NCI-H1092 (cell line): Measurements from ENCODE around the gene SIK3.
"Not testable (repeated sequence)": the region's sequence is repeated elsewhere in the genome, so short reads cannot be mapped to it uniquely, and the experiment has no call there.

Experiments used
- DNase-seq: peaks from one replicate; lab custom pipeline; 2025; lab: John Stamatoyannopoulos, UW

The SIK3 gene

DNA sequence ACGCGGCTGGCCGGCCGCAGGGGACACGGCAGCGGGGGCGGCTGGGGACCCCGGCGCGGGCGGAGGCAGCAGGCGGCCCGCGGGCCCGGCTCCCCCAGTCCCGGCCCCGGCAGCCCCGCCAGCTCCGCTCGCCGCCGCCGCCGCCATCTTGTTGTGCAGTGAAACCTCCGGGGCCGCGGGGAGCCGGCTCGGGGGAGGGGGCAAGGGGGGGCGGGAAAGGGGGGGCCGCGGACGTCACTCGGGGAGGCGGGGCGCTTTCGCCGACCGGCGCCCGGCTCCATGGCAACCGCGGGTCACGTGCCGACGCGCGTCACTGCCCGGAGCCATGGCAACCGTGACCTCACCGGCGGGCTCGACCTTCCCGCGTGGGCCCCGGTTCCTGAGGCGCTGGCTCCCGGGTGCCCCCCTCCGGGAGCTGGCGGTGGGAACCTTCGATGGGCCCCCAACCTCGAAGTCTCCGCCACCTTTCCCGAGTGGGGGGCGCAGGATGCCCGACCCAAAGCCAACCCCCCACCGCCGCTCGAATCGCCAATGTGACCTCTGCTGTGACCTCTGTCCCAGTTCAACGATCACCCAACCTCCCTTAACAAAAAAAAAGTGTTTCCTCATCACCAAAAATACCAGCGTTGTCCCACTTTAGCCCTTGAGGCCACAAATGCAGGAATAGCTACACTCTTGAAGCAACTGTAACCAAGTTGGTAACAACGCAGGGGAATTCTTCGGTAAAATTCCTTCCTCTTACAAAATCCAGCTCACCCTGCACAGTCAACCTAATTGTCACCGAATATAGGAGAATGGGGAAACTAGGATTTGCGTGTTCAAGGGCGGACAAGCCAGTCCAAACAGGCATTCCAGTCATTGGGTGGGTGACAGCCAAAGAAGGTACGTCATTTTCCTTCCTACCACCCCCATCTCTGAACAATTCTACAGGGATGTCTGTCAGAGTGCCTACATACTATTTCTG, at the start of gene SIK3:
Gene SIK3, minus strand, starts transcription at position 160 of the 964 bp plus-strand sequence. Its CDS starts 13 bp downstream, at position 147.
- DNase-seq, result peak; percentile 95

GRCh38 chr11:117146521-117146920, 48.3 kb upstream of the SIK3 start:
- DNase-seq, result no peak

- no peak for DNase-seq
These were observed 47.1 kb upstream of the SIK3 start for GRCh38 chr11:117145393-117145761.

DNA sequence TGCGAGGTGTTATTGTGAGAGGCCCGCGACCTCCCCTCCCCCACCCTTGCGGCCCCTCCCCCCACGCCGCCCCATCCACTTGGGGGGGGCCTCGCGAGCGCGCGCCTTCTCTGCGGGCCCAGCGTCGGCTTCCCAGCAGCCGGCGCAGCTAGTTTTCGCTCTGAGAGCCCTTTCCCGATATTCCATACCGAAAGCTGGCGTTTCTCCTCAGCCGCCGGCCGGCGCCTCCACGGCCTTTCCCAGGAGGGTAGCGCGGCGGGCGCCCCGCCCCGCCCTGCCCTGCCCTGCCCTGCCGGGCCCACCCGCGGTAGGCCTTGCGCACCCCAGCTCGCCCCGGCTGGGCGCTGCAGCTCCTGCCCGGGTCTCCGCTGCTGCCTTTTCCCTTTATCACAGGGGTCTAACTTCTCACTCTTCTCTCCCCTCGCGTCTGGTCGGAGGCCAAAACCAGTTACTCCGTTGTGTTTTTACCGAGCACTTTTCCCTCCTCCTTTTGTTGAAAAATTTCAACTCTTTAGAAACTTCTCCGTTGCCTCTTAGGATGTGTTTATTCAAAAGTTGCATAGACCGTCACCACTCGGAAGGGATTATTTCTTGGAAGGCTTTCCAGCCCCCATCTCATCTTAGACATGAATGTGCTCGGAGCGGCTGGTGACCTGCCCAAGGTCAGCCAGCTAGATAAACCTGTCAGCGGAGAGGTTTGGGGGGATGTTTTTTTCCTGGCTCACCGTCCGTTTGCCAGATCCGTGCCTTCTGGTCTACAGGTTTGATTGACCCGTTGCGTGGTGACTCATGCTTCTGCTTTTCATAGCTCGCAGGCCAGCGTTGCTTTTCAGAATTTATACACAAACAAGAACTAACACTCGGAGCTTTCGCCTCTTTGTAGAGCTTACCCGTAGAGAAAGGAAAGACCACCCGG, 46.5 kb upstream of the SIK3 start:
- DNase-seq, result no peak

- peak; percentile 94 for DNase-seq
These were observed 45.7 kb upstream of the SIK3 start, which contains the start of gene PAFAH1B2 for GRCh38 chr11:117143871-117144476. Gene PAFAH1B2, plus strand, starts transcription at chr11:117144287. Its CDS starts 8,161 bp downstream, at chr11:117152448.

- DNase-seq, result peak; percentile 57
These were observed 45.2 kb upstream of the SIK3 start for GRCh38 chr11:117143390-117143789.

GRCh38 chr11:117137223-117138086, 39.2 kb upstream of the SIK3 start:
- not testable (repeated sequence) for DNase-seq

DNA sequence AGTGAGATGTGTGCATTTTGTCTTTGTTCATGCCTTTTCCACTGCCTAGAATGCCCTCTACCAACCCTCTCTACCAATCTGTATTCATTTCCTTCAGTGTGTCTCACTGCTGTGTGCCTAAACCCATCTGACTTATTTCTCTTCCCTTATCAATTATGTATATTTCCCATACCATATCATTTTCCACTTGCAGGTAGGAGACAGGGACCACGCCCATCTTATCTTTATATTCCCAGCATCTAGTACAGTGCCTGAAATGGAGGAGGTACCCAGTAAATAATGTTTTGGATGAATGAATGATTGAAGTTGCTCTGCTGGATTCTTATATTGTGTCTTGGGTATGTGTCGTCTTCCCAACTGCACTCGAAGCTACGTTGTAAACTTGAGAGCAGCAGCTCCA, 36.8 kb upstream of the SIK3 start:
- not testable (repeated sequence) for DNase-seq

DNA sequence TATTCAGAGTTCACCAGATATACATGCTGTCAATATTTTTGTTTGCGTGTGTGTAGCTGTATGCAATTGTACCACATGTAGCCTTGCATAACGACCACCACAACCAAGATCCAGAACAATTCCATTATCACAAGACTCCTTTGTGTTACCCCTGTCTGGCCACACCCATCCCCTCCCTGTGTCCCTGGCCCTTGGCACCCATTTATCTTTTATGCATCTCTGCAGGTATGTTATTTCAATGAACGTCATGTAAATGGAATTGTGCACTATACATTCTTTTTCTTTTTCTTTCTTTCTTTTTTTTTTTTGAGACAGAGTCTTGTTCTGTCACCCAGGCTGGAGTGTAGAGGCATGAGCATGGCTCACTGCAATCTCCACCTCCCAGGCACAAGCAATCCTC, 36.2 kb upstream of the SIK3 start:
- no peak for DNase-seq

DNA sequence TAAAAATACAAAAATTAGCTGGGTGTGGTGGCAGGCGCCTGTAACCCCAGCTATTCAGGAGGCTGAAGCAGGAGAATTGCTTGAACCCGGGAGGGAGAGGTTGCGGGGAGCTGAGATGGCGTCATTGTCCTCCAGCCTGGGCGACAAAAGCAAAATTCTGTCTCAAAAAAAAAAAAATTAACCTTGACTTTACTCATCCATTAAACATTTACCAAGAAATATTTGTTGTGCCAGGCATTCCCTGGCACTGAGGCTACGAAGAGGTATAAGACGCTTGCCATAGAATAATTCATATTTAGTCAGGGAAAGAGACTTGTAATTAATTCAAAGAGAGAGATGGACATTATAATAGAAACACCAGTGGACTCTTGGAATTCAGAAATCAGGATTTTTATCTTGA, 32.7 kb upstream of the SIK3 start:
- DNase-seq, result no peak

- DNase-seq, result not testable (repeated sequence)
These were observed 32.2 kb upstream of the SIK3 start for GRCh38 chr11:117130396-117130795.

- no peak for DNase-seq
These were observed 30.1 kb upstream of the SIK3 start for GRCh38 chr11:117128289-117128688.

DNA sequence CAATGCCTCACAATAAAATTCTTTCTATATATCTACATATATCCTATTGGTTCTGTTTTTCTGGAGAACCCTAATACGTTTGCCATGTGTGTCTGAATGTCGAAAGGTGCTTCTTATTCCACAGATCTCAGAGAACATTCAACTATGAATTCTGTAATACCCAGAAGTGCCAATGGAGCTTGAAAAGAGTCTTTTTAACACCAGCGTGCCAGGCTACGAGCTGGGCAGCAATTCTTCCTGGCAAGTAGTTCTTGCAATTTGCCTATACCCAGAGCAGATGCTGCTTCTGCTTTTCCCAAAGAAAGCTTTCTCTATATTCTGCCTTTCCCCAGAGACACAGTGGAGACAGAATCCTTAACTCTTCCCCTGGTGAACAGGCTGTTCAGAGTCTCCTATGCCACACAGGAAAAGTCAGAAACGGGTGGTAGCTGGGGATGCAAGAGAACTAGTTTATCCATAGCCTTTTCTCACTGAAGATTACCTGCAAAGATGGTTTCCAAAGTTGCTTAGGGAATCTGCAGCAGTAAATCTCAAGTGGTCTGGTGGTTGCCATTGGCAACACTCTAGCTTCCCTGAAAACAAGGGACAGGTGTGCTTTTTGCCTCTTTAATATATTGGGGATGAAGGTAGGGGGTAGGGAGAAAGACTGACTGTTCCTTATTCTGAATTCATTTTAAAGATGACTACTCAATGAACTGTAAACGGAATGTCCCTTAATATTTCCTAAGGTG, 29.1 kb upstream of the SIK3 start:
- no peak for DNase-seq

- DNase-seq, result no peak
These were observed 28.2 kb upstream of the SIK3 start for GRCh38 chr11:117126223-117126965.

DNA sequence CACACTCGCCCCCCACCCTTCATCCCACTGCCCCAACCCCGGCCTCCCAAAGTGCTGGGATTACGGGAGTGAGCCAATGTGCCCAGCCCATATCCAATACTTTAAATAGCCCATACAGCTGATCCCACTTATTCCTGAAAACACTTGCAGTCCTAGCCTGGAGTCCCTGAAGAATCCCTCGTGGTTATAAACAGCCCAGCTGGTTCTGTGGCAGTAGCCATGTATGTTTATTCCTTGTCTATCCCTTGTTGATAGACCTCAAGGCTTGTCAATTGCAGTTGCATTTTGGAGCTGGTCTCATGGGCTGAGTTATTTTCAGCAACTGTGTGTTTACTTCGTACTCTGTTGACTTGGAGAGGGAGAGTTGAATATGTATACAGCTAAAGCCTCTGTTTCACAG, 24.3 kb upstream of the SIK3 start:
- no peak for DNase-seq

GRCh38 chr11:117121176-117121575, 22.9 kb upstream of the SIK3 start:
- no peak for DNase-seq

DNA sequence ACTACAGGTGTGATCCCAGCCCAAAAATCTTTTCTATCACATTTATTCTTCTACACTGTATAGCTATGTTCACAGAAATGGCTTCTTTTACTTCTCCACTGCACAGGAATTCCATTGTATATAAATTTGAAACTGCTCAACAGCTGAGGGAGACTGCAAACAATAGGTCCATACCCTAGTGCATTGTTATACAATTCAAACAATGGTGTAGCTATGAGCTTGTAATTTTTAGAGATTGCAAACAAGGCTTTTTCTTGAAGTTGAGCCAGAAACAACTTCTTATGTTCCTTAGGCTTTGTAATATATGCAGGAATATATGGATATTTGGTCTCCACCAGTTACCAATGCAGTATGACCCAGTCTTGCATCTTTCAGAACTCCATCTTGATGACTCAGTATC, 19.5 kb upstream of the SIK3 start:
- DNase-seq, result no peak

DNA sequence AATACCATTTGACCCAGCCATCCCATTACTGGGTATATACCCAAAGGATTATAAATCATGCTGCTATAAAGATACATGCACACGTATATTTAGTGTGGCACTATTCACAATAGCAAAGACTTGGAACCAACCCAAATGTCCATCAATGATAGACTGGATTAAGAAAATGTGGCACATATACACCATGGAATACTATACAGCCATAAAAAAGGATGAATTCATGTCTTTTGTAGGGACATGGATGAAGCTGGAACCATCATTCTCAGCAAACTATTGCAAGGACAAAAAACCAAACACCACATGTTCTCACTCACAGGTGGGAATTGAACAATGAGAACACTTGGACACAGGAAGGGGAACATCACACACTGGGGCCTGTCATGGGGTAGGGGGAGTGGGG, 14.7 kb upstream of the SIK3 start:
- DNase-seq, result not testable (repeated sequence)

DNA sequence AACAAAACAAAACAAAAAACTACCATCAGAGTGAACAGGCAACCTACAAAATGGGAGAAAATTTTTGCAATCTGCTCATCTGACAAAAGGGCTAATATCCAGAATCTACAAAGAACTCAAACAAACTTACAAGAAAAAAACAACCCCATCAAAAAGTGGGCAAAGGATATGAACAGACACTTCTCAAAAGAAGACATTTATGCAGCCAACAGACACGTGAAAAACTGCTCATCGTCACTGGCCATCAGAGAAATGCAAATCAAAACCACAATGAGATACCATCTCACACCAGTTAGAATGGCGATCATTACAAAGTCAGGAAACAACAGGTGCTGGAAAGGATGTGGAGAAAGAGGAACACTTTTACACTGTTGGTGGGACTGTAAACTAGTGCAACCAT, 14.3 kb upstream of the SIK3 start:
- DNase-seq, result not testable (repeated sequence)
